GM21381 (cell line): ENCODE data around the gene CIPC.

Experiments
- ATAC-seq: cut with Tn5 transposase; IDR thresholded peaks from one replicate; pipeline ENCODE4 v1.9.1; 2021; ENCODE audit warnings: mild to moderate bottlenecking, moderate library complexity; ENCODE audit not compliant: unreplicated experiment

Gene CIPC

GRCh38 chr14:77100961-77101360 is 2.9 kb downstream of the CIPC start:
- ATAC-seq, result no peak

GRCh38 chr14:77102154-77102553 is 4.1 kb downstream of the CIPC start:
- no peak for ATAC-seq

- ATAC-seq, result no peak
Measured at GRCh38 chr14:77103475-77103874, 5.4 kb downstream of the CIPC start.

- ATAC-seq, result no peak
Measured at GRCh38 chr14:77103951-77104350, 5.9 kb downstream of the CIPC start.

- no peak for ATAC-seq
Measured at GRCh38 chr14:77104393-77104792, 6.3 kb downstream of the CIPC start.

GRCh38 chr14:77105145-77105939 is 7.3 kb downstream of the CIPC start:
- ATAC-seq, result no peak

- ATAC-seq, result no peak
Measured at GRCh38 chr14:77106666-77107065, 8.6 kb downstream of the CIPC start.

- ATAC-seq, result no peak
Measured at GRCh38 chr14:77107228-77107627, 9.2 kb downstream of the CIPC start.

- ATAC-seq, result no peak
Measured at GRCh38 chr14:77108753-77109152, 10.7 kb downstream of the CIPC start.

- ATAC-seq, result no peak
Measured at GRCh38 chr14:77109656-77110055, 11.6 kb downstream of the CIPC start.

- no peak for ATAC-seq
Measured at GRCh38 chr14:77110286-77110685, 12.2 kb downstream of the CIPC start.

GRCh38 chr14:77111021-77111420 is 13.0 kb downstream of the CIPC start:
- ATAC-seq, result no peak

- ATAC-seq, result no peak
Measured at GRCh38 chr14:77113644-77114043, 15.6 kb downstream of the CIPC start.

- ATAC-seq, result no peak
Measured at GRCh38 chr14:77114609-77115008, 16.6 kb downstream of the CIPC start.

- ATAC-seq, result no peak
Measured at GRCh38 chr14:77116172-77116817, 18.2 kb downstream of the CIPC start.

GRCh38 chr14:77119851-77120250 is 21.8 kb downstream of the CIPC start:
- no peak for ATAC-seq

GRCh38 chr14:77120771-77121743 is 23.0 kb downstream of the CIPC start:
- peak; percentile 83 for ATAC-seq

- no peak for ATAC-seq
Measured at GRCh38 chr14:77122526-77123125, 24.6 kb downstream of the CIPC start.

GRCh38 chr14:77123381-77124325 is 25.6 kb downstream of the CIPC start:
- ATAC-seq, result no peak
